ENCODE measurements around the gene CNOT4.

The CNOT4 gene

DNA sequence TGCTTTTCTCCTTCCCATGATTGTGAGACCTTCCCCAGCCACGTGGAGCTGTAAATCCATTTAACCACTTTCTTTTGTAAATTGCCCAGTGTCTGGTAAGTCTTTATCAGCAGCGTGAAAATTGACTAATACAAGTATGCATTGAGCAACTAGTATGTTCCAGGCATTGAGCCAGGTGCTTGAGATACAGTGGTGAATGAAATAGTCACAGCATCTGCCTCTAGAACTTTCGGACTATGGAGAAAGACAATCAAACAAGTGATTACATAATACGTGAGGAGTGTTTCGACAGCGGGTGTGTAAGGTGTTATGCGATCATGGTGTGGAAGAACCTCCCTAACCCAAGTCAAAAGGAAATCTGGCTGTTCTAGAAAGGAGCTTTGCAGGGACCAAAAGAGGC lies 26.2 kb upstream of the CNOT4 start:
- H3K4me3 ChIP-seq (ENCODE audit: control insufficient read depth, low read depth, low read length), result no peak overlapping the region
- DNase-seq (ENCODE audit: low read depth), result peak; percentile 72
- no peak for TF ChIP-seq CTCF (IDR thresholded peaks at IDR 0.05; ENCODE audit: control insufficient read depth, insufficient read depth, low read depth, low read length, missing control alignments)

DNA sequence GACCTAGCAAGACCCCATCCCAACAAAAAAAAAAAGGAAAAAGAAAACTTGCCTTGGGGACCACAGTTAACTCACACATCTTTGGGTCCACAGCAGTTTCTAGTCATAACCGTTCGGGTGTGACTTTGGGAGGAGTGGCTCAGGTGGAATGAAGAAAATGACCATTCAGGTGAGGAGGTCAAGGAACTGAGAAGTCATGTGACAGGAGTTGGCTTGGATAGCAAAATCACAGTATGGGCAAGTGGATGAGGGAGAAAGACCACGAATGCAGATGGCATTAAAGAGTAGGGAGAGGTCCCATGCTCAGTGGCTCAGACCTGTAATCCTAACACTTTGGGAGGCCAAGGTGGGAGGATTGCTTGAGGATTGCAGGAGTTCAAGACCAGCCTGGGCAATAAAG lies 17.1 kb upstream of the CNOT4 start:
- H3K4me3 ChIP-seq (ENCODE audit: control insufficient read depth, low read depth, low read length), result no peak overlapping the region
- no peak for DNase-seq (ENCODE audit: low read depth)
- no peak for TF ChIP-seq CTCF (IDR thresholded peaks at IDR 0.05; ENCODE audit: control insufficient read depth, insufficient read depth, low read depth, low read length, missing control alignments)

- TF ChIP-seq CTCF (IDR thresholded peaks at IDR 0.05; ENCODE audit: control insufficient read depth, insufficient read depth, low read depth, low read length, missing control alignments), result no peak
- no peak overlapping the region for H3K4me3 ChIP-seq (ENCODE audit: control insufficient read depth, low read depth, low read length)
- no peak for DNase-seq (ENCODE audit: low read depth)
Observed at GRCh38 chr7:135525426-135525825, 15.5 kb upstream of the CNOT4 start.

DNA sequence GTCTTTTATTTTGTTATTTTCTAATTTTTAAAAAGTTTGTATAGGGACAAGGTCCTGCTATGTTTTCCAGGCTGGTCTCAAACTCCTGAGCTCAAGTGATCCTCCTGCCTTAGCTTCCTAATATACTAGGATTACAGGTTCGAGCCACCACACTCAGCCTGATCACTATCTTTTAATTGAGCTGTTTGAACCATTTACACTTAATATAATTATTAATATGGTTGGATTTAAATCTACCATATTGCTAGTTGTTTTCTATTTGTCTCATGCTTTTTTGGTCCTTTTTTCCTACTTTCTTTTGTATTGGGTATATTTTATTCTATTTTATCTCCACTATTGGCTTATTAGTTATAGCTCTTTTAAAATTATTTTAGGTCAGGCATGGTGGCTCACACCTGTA lies 13.2 kb upstream of the CNOT4 start:
- H3K4me3 ChIP-seq (ENCODE audit: control insufficient read depth, low read depth, low read length), result no peak overlapping the region
- no peak for TF ChIP-seq CTCF (IDR thresholded peaks at IDR 0.05; ENCODE audit: control insufficient read depth, insufficient read depth, low read depth, low read length, missing control alignments)
- no peak for DNase-seq (ENCODE audit: low read depth)

- no peak for DNase-seq (ENCODE audit: low read depth)
- no peak for TF ChIP-seq CTCF (IDR thresholded peaks at IDR 0.05; ENCODE audit: control insufficient read depth, insufficient read depth, low read depth, low read length, missing control alignments)
- H3K4me3 ChIP-seq (ENCODE audit: control insufficient read depth, low read depth, low read length), result no peak overlapping the region
Observed at GRCh38 chr7:135522509-135522908, 12.6 kb upstream of the CNOT4 start.

GRCh38 chr7:135519871-135520270 lies 10.0 kb upstream of the CNOT4 start:
- no peak for DNase-seq (ENCODE audit: low read depth)
- H3K4me3 ChIP-seq (ENCODE audit: control insufficient read depth, low read depth, low read length), result no peak overlapping the region
- TF ChIP-seq CTCF (IDR thresholded peaks at IDR 0.05; ENCODE audit: control insufficient read depth, insufficient read depth, low read depth, low read length, missing control alignments), result no peak

- no peak for TF ChIP-seq CTCF (IDR thresholded peaks at IDR 0.05; ENCODE audit: control insufficient read depth, insufficient read depth, low read depth, low read length, missing control alignments)
- no peak overlapping the region for H3K4me3 ChIP-seq (ENCODE audit: control insufficient read depth, low read depth, low read length)
- DNase-seq (ENCODE audit: low read depth), result no peak
Observed at GRCh38 chr7:135519233-135519688, 9.4 kb upstream of the CNOT4 start.

Measured in AG09309 (cell line).